Activated T-cell treated with anti-CD3 and anti-CD28 coated beads, Interleukin-2, amount 50 U/mL, for 1 hour (primary cell): ENCODE results near the gene FBXW5.

Experiments
- DNase-seq: peaks from one replicate; pipeline ENCODE4 v3.0.0-alpha.2; 2020

FBXW5 gene

GRCh38 chr9:136977223-136977622, 32.7 kb upstream of the FBXW5 start, which contains the start of gene PTGDS:
Gene PTGDS, plus strand, starts transcription at chr9:136977504. Its CDS starts 75 bp downstream, at chr9:136977579.
- DNase-seq, result no peak

GRCh38 chr9:136975644-136976043, 31.1 kb upstream of the FBXW5 start:
- peak; percentile 43 for DNase-seq

GRCh38 chr9:136974817-136975535, 30.4 kb upstream of the FBXW5 start:
- DNase-seq, result no peak

- DNase-seq, result no peak
These were observed 29.4 kb upstream of the FBXW5 start for GRCh38 chr9:136973618-136974617.

GRCh38 chr9:136972743-136973142, 28.2 kb upstream of the FBXW5 start:
- DNase-seq, result no peak

- DNase-seq, result no peak
These were observed 27.8 kb upstream of the FBXW5 start for GRCh38 chr9:136972335-136972734.

GRCh38 chr9:136971746-136972145, 27.2 kb upstream of the FBXW5 start:
- DNase-seq, result no peak

GRCh38 chr9:136970361-136970760, 25.8 kb upstream of the FBXW5 start:
- DNase-seq, result no peak

- DNase-seq, result no peak
These were observed 25.2 kb upstream of the FBXW5 start for GRCh38 chr9:136969774-136970173.

- no peak for DNase-seq
These were observed 24.6 kb upstream of the FBXW5 start for GRCh38 chr9:136969150-136969549.

- no peak for DNase-seq
These were observed 24.0 kb upstream of the FBXW5 start for GRCh38 chr9:136968333-136969127.

GRCh38 chr9:136965771-136966484, 21.4 kb upstream of the FBXW5 start:
- peak; percentile 39 for DNase-seq

GRCh38 chr9:136964833-136965422, 20.4 kb upstream of the FBXW5 start:
- no peak for DNase-seq

GRCh38 chr9:136964171-136964689, 19.7 kb upstream of the FBXW5 start:
- DNase-seq, result no peak

GRCh38 chr9:136963751-136964150, 19.2 kb upstream of the FBXW5 start:
- DNase-seq, result no peak

- no peak for DNase-seq
These were observed 18.8 kb upstream of the FBXW5 start for GRCh38 chr9:136963341-136963740.

- no peak for DNase-seq
These were observed 18.2 kb upstream of the FBXW5 start for GRCh38 chr9:136962701-136963248.

- no peak for DNase-seq
These were observed 17.6 kb upstream of the FBXW5 start for GRCh38 chr9:136962163-136962562.

- DNase-seq, result no peak
These were observed 16.9 kb upstream of the FBXW5 start for GRCh38 chr9:136961279-136962065.

- DNase-seq, result no peak
These were observed 16.4 kb upstream of the FBXW5 start for GRCh38 chr9:136960938-136961275.
